ACC112 (cell line): ENCODE results near the gene MDK.

Experiments used
- H2AFZ ChIP-seq: fragments of 200-600 bp; sonication (generic); one replicate; pipeline ENCODE4 v1.6.0; 2017; ENCODE audit warnings: antibody characterized with exemption, low read length; ENCODE audit not compliant: unreplicated experiment
- H3K27ac ChIP-seq: fragments of 200-600 bp; sonication (generic); 2 replicates; pipeline ENCODE4 v1.5.1; 2014; ENCODE audit warnings: low read depth, mild to moderate bottlenecking, antibody characterized with exemption, low read length, moderate library complexity
- H3K27me3 ChIP-seq: fragments of 200-600 bp; sonication (generic); 2 replicates; pipeline ENCODE4 v1.6.1; 2014; ENCODE audit warnings: mild to moderate bottlenecking, antibody characterized with exemption, low read length, moderate library complexity, mixed read lengths; ENCODE audit not compliant: insufficient read depth
- H3K36me3 ChIP-seq: fragments of 200-600 bp; sonication (generic); 2 replicates; pipeline ENCODE4 v1.6.1; 2016; ENCODE audit warnings: mild to moderate bottlenecking, antibody characterized with exemption, low read length, moderate library complexity, mixed read lengths; ENCODE audit not compliant: insufficient read depth
- H3K4me1 ChIP-seq: fragments of 200-600 bp; sonication (generic); one replicate; pipeline ENCODE4 v1.6.1; 2016; ENCODE audit warnings: low read length, mixed read lengths; ENCODE audit not compliant: insufficient read depth, unreplicated experiment, control insufficient read depth
- H3K4me3 ChIP-seq: fragments of 200-600 bp; sonication (generic); 2 replicates; pipeline ENCODE4 v1.5.1; 2014; ENCODE audit warnings: mild to moderate bottlenecking, low read depth, low read length
- H3K79me2 ChIP-seq: fragments of 200-600 bp; sonication (generic); one replicate; pipeline ENCODE4 v1.6.0; 2016; ENCODE audit warnings: low read length; ENCODE audit not compliant: control insufficient read depth, unreplicated experiment, insufficient read depth

MDK gene

GRCh38 chr11:46338636-46338987 lies 42.9 kb upstream of the MDK start:
- no peaks in the 10 kb centered on the region for H3K36me3 ChIP-seq
- H3K27ac ChIP-seq: no peak overlapping the region
- H2AFZ ChIP-seq: no peak overlapping the region
- H3K79me2 ChIP-seq: no peaks in the 10 kb centered on the region
- no peak overlapping the region for H3K4me3 ChIP-seq
- H3K27me3 ChIP-seq: peaks cover 14% of the 10 kb centered on the region
- H3K4me1 ChIP-seq: no peaks in the 10 kb centered on the region

- no peaks in the 10 kb centered on the region for H3K4me1 ChIP-seq
- H3K27ac ChIP-seq: no peak overlapping the region
- peaks cover 9% of the 10 kb centered on the region; the same call in 1 of the 2 replicates for H3K27me3 ChIP-seq
- no peak overlapping the region for H3K4me3 ChIP-seq
- H3K79me2 ChIP-seq: no peaks in the 10 kb centered on the region
- H2AFZ ChIP-seq: no peak overlapping the region
- no peaks in the 10 kb centered on the region for H3K36me3 ChIP-seq
These were observed 42.3 kb upstream of the MDK start for GRCh38 chr11:46338988-46339666.

GRCh38 chr11:46339816-46340215 lies 41.7 kb upstream of the MDK start:
- Histone ChIP-seq H3K4me3 (no peak overlapping the region), H3K36me3 (no peaks in the 10 kb centered on the region), H3K27ac (no peak overlapping the region), H3K79me2 (no peaks in the 10 kb centered on the region), H3K27me3 (peaks cover 4% of the 10 kb centered on the region; the same call in 1 of the 2 replicates), H2AFZ (no peak overlapping the region), H3K4me1 (no peaks in the 10 kb centered on the region)

GRCh38 chr11:46341454-46341853 lies 40.0 kb upstream of the MDK start:
- H3K36me3 ChIP-seq: no peaks in the 10 kb centered on the region

GRCh38 chr11:46342239-46342638 lies 39.2 kb upstream of the MDK start:
- Histone ChIP-seq H3K27me3 (peaks cover 4% of the 10 kb centered on the region; the same call in 1 of the 2 replicates), H3K4me3 (no peak overlapping the region), H2AFZ (no peak overlapping the region), H3K4me1 (peaks cover 4% of the 10 kb centered on the region), H3K36me3 (no peaks in the 10 kb centered on the region), H3K79me2 (no peaks in the 10 kb centered on the region), H3K27ac (no peak overlapping the region)

More at GRCh38 chr11:46341454-46341853, 40.0 kb upstream of the MDK start:
- no peak overlapping the region for H3K27ac ChIP-seq
- peaks cover 4% of the 10 kb centered on the region; the same call in 1 of the 2 replicates for H3K27me3 ChIP-seq
- H3K4me1 ChIP-seq: no peaks in the 10 kb centered on the region
- no peak overlapping the region for H3K4me3 ChIP-seq
- H2AFZ ChIP-seq: no peak overlapping the region
- H3K79me2 ChIP-seq: no peaks in the 10 kb centered on the region

GRCh38 chr11:46343520-46343919 lies 37.9 kb upstream of the MDK start:
- H3K27me3 ChIP-seq: peaks cover 4% of the 10 kb centered on the region; the same call in 1 of the 2 replicates
- H3K27ac ChIP-seq: no peak overlapping the region
- H3K4me3 ChIP-seq: no peak overlapping the region
- H3K36me3 ChIP-seq: no peaks in the 10 kb centered on the region
- H3K4me1 ChIP-seq: peaks cover 7% of the 10 kb centered on the region
- peaks cover 10% of the 10 kb centered on the region for H3K79me2 ChIP-seq
- H2AFZ ChIP-seq: no peak overlapping the region

- peaks cover 4% of the 10 kb centered on the region; the same call in 1 of the 2 replicates for H3K27me3 ChIP-seq
- H3K4me1 ChIP-seq: peaks cover 14% of the 10 kb centered on the region
- H3K4me3 ChIP-seq: no peak overlapping the region
- H3K27ac ChIP-seq: no peak overlapping the region
- H2AFZ ChIP-seq: no peak overlapping the region
- peaks cover 23% of the 10 kb centered on the region for H3K79me2 ChIP-seq
- H3K36me3 ChIP-seq: no peaks in the 10 kb centered on the region
These were observed 36.3 kb upstream of the MDK start for GRCh38 chr11:46345131-46345597.

- no peak overlapping the region for H3K27ac ChIP-seq
- no peaks in the 10 kb centered on the region for H3K36me3 ChIP-seq
- H3K27me3 ChIP-seq: peaks cover 4% of the 10 kb centered on the region; the same call in 1 of the 2 replicates
- no peak overlapping the region for H3K4me3 ChIP-seq
- H3K79me2 ChIP-seq: peaks cover 26% of the 10 kb centered on the region
- H3K4me1 ChIP-seq: peaks cover 14% of the 10 kb centered on the region
- H2AFZ ChIP-seq: no peak overlapping the region
These were observed 35.5 kb upstream of the MDK start for GRCh38 chr11:46345881-46346484.

GRCh38 chr11:46346886-46347636 lies 34.4 kb upstream of the MDK start, which contains the start of gene DGKZ:
DGKZ (plus strand) TSS chr11:46347463; CDS start chr11:46347660, 197 bp downstream.
- H3K4me1 ChIP-seq: peaks cover 14% of the 10 kb centered on the region
- peaks cover 36% of the 10 kb centered on the region for H3K79me2 ChIP-seq
- H3K27me3 ChIP-seq: no peaks in the 10 kb centered on the region
- H3K27ac ChIP-seq: no peak within 1 kb of the TSS
- peak within 1 kb of the TSS; percentile 56 for H2AFZ ChIP-seq
- peak within 1 kb of the TSS; percentile 90 for H3K4me3 ChIP-seq
- H3K36me3 ChIP-seq: no peaks in the 10 kb centered on the region

GRCh38 chr11:46347637-46348311 lies 33.7 kb upstream of the MDK start:
- H3K27me3 ChIP-seq: no peaks in the 10 kb centered on the region
- peak overlapping the region; percentile 56 for H2AFZ ChIP-seq
- H3K36me3 ChIP-seq: no peaks in the 10 kb centered on the region
- H3K4me1 ChIP-seq: peaks cover 14% of the 10 kb centered on the region
- no peak overlapping the region for H3K27ac ChIP-seq
- H3K79me2 ChIP-seq: peaks cover 42% of the 10 kb centered on the region
- H3K4me3 ChIP-seq: peak overlapping the region; percentile 90
